ENCODE results near the gene AHSA1. TPM values are rescaled to one million over a fixed set of nuclear protein-coding genes. Genes with fewer than 3 reads are reported as not detected.

The AHSA1 gene
- polyA plus RNA-seq, 1 donor: 119 TPM

GRCh38 chr14:77436042-77436441, 21.9 kb upstream of the AHSA1 start:
- no peak overlapping the region for H3K4me3 ChIP-seq (ENCODE audit: low read length)
- H3K36me3 ChIP-seq (ENCODE audit: control insufficient read depth, insufficient read depth, low read length): peaks cover 50% of the 10 kb centered on the region
- no peak overlapping the region for H3K27ac ChIP-seq (ENCODE audit: low read length)
- no peaks in the 10 kb centered on the region for H3K4me1 ChIP-seq (ENCODE audit: control insufficient read depth, insufficient read depth, low read length)
- no peaks in the 10 kb centered on the region for H3K27me3 ChIP-seq (ENCODE audit: control insufficient read depth, insufficient read depth, low read length)
- no peak for DNase-seq
- H3K9me3 ChIP-seq (ENCODE audit: control insufficient read depth, low read depth, low read length): no peaks in the 10 kb centered on the region
- no CpG with 5 or more reads among the region's 3 CpGs for WGBS (ENCODE audit: insufficient coverage, low lambda C conversion rate)

- Histone ChIP-seq H3K27me3 (ENCODE audit: control insufficient read depth, insufficient read depth, low read length) (no peaks in the 10 kb centered on the region), H3K36me3 (ENCODE audit: control insufficient read depth, insufficient read depth, low read length) (peaks cover 66% of the 10 kb centered on the region), H3K4me1 (ENCODE audit: control insufficient read depth, insufficient read depth, low read length) (no peaks in the 10 kb centered on the region), H3K4me3 (ENCODE audit: low read length) (no peak overlapping the region), H3K9me3 (ENCODE audit: control insufficient read depth, low read depth, low read length) (no peaks in the 10 kb centered on the region), H3K27ac (ENCODE audit: low read length) (no peak overlapping the region)
- WGBS (ENCODE audit: insufficient coverage, low lambda C conversion rate): 100% methylated on average over 1 of the region's 1 CpG
- no peak for DNase-seq
These were observed 19.3 kb upstream of the AHSA1 start for GRCh38 chr14:77438596-77438995.

DNA sequence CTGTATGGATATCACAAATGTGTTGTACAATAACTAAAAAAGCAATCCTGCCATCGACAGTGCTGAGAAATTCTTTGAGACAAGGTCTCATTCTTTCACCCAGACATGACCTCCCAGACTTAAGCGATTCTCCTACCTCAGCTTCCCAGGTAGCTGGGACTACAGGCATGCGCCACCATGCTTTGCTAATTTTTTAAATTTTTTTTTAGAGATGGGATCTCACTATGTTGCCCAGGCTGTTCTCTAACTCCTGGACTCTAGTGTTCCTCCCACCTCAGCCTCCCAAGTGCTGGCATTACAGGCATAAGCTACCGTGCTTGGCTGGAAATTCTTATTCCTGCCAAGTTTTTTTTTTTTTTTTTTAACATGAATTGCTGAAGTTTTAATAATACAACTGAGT, 18.0 kb upstream of the AHSA1 start:
- H3K4me3 ChIP-seq (ENCODE audit: low read length): no peak overlapping the region
- no peaks in the 10 kb centered on the region for H3K27me3 ChIP-seq (ENCODE audit: control insufficient read depth, insufficient read depth, low read length)
- peaks cover 66% of the 10 kb centered on the region for H3K36me3 ChIP-seq (ENCODE audit: control insufficient read depth, insufficient read depth, low read length)
- H3K27ac ChIP-seq (ENCODE audit: low read length): no peak overlapping the region
- no peaks in the 10 kb centered on the region for H3K4me1 ChIP-seq (ENCODE audit: control insufficient read depth, insufficient read depth, low read length)
- WGBS (ENCODE audit: insufficient coverage, low lambda C conversion rate): no CpG with 5 or more reads among the region's 4 CpGs
- no peaks in the 10 kb centered on the region for H3K9me3 ChIP-seq (ENCODE audit: control insufficient read depth, low read depth, low read length)
- no peak for DNase-seq

DNA sequence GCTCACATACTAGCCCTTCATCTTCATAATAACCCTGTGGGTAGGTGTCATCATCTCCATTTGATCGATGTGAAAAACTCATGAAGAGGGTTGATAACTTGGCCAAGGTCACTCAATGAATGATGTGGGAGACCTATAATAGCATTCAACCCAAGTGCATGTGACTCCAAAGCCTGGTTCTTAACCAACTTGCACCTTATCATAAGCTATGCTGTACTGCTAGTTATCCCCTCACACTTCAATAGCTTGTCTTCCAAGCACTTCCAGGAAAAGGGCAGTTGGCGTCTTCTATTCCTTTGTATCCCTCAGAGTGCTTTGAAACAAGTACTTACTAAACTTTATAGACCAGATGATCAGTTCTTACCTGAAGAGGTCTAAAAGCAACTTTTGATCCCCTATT, 15.7 kb upstream of the AHSA1 start:
- Histone ChIP-seq H3K4me3 (ENCODE audit: low read length) (no peak overlapping the region), H3K9me3 (ENCODE audit: control insufficient read depth, low read depth, low read length) (no peaks in the 10 kb centered on the region), H3K27me3 (ENCODE audit: control insufficient read depth, insufficient read depth, low read length) (no peaks in the 10 kb centered on the region), H3K4me1 (ENCODE audit: control insufficient read depth, insufficient read depth, low read length) (no peaks in the 10 kb centered on the region), H3K36me3 (ENCODE audit: control insufficient read depth, insufficient read depth, low read length) (peaks cover 51% of the 10 kb centered on the region), H3K27ac (ENCODE audit: low read length) (no peak overlapping the region)
- no peak for DNase-seq
- WGBS (ENCODE audit: insufficient coverage, low lambda C conversion rate): no CpG with 5 or more reads among the region's 2 CpGs

DNA sequence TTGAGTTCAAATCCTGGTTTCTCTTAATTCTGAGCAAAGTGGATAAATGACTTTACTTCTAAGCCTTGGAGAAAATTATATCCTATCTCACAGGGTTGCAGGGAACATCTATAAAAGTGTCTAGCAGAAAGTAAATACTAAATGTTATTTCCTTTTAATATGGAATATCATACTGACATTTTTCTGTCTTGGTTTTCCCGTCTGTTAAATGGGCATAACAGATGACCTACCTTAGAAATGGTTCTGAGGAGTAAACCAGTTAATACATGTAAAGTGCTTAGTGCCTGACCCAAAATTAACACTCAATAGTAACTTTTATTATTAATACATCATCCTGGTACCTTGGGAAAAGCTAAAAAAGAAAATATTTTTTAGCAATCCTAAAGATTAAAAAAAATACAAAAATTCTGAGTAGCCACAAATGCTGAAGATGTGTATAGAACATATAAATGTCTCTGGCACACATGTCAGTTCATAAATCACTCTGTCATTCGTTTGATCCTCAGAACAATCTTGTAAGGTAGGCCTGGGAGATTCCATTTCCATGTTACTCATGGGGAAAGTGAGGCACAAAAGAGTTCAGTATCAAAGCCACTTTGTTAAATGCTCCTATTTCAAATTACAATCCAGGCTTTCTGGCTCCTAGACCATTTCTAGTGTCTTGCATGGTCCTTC, 1.8 kb upstream of the AHSA1 start:
- Histone ChIP-seq H3K4me1 (ENCODE audit: control insufficient read depth, insufficient read depth, low read length) (peaks cover 4% of the 10 kb centered on the region), H3K4me3 (ENCODE audit: low read length) (peak overlapping the region; percentile 91), H3K27me3 (ENCODE audit: control insufficient read depth, insufficient read depth, low read length) (no peaks in the 10 kb centered on the region), H3K27ac (ENCODE audit: low read length) (no peak overlapping the region), H3K9me3 (ENCODE audit: control insufficient read depth, low read depth, low read length) (no peaks in the 10 kb centered on the region), H3K36me3 (ENCODE audit: control insufficient read depth, insufficient read depth, low read length) (peaks cover 27% of the 10 kb centered on the region)
- WGBS (ENCODE audit: insufficient coverage, low lambda C conversion rate): 100% methylated on average over 1 of the region's 2 CpGs
- no peak for DNase-seq

DNA sequence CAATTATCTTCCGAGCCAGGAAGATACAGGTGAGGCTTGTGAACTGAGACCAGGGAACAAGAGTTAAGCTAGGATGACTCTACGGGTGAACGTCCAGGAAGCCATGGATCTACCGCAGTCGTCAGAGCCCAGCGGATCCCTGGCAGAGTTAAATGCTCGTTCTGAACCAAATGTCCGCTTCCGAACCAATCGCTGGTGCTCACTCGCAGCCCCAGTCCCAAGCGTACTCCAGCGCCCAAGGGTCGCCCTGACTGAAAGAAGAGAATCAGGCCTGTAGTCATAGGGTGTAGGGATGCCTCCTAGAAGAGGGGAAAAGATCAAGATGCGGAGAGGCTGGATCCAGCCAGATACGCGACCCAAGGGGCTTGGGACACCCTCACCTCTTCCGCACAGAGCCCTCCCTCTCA, 775 bp upstream of the AHSA1 start:
- no peak for DNase-seq
- Histone ChIP-seq H3K36me3 (ENCODE audit: control insufficient read depth, insufficient read depth, low read length) (peaks cover 32% of the 10 kb centered on the region), H3K9me3 (ENCODE audit: control insufficient read depth, low read depth, low read length) (no peaks in the 10 kb centered on the region), H3K27ac (ENCODE audit: low read length) (peak overlapping the region; percentile 87), H3K4me1 (ENCODE audit: control insufficient read depth, insufficient read depth, low read length) (peaks cover 4% of the 10 kb centered on the region), H3K27me3 (ENCODE audit: control insufficient read depth, insufficient read depth, low read length) (no peaks in the 10 kb centered on the region), H3K4me3 (ENCODE audit: low read length) (peak overlapping the region; percentile 91)
- WGBS (ENCODE audit: insufficient coverage, low lambda C conversion rate): no CpG with 5 or more reads among the region's 18 CpGs

DNA sequence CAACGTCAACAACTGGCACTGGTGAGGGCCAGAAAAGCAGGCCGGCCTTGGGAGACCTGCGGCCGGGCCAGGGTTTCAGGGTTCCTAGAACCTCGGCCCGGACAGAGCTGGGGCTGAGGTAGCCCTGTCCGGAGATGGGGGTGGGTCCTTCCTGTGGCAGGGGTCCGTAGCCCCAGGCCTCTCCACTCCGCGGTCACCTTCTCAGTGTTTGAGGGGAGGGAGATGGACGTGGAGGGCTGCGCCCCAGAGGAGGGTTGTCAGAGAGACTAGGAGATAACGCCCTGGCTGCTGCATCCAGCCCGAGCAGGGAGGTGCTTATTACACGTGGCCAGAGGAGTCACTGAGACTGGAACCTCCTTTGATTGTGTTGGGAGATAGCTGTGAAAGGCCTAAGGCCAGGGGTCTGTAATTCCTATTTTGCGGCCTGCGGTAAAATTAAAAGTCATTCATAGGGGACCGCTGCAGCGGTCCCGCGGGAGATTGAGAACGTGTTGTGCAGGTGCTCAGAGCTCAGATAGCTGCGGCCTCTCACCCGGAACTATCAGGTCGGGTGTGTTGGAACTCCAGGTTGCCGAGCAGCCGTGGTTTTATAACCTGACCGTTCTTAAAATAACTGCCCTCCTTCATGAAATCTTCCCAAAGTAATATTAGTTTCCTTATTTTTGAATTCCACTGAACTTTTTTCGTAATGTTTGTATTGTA, 507 bp downstream of the AHSA1 start:
- Histone ChIP-seq H3K4me1 (ENCODE audit: control insufficient read depth, insufficient read depth, low read length) (peaks cover 4% of the 10 kb centered on the region), H3K36me3 (ENCODE audit: control insufficient read depth, insufficient read depth, low read length) (peaks cover 38% of the 10 kb centered on the region), H3K4me3 (ENCODE audit: low read length) (peak overlapping the region; percentile 91), H3K9me3 (ENCODE audit: control insufficient read depth, low read depth, low read length) (no peaks in the 10 kb centered on the region), H3K27ac (ENCODE audit: low read length) (peak overlapping the region; percentile 88), H3K27me3 (ENCODE audit: control insufficient read depth, insufficient read depth, low read length) (no peaks in the 10 kb centered on the region)
- DNase-seq: peak; percentile 26 to 62
- 0% methylated on average over 4 of the region's 29 CpGs for WGBS (ENCODE audit: insufficient coverage, low lambda C conversion rate)

DNA sequence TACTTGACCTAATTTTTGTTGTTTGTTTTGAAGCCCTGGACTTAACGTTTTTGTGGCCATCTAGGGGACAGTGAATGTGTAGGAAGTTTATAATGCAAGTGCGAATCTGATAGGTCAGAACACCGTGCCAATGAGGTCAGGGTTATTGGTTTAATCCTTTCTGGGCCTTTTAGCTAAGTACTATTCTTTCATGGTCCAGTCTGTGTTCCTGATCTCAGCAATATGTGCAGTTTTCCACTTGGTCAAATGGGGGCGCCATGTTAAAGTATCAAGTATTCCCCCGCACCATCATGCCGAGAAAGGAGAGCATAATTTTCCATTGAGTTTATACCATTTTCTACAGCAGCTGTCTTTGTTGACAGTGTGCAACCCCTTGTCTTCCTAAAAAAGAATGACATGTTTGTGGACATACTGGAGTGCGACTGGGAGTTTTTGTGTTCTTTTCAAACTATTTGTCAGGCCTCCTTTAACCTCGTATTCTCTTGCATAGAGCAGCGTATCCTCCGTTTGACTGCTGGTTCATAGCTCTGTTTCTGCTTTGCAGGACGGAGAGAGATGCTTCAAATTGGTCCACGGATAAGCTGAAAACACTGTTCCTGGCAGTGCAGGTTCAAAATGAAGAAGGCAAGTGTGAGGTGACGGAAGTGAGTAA, 1.3 kb downstream of the AHSA1 start:
- Histone ChIP-seq H3K4me1 (ENCODE audit: control insufficient read depth, insufficient read depth, low read length) (peaks cover 4% of the 10 kb centered on the region), H3K27me3 (ENCODE audit: control insufficient read depth, insufficient read depth, low read length) (no peaks in the 10 kb centered on the region), H3K36me3 (ENCODE audit: control insufficient read depth, insufficient read depth, low read length) (peaks cover 45% of the 10 kb centered on the region), H3K9me3 (ENCODE audit: control insufficient read depth, low read depth, low read length) (no peaks in the 10 kb centered on the region), H3K27ac (ENCODE audit: low read length) (no peak overlapping the region), H3K4me3 (ENCODE audit: low read length) (peak overlapping the region; percentile 91)
- DNase-seq: peak; percentile 49 to 52
- 55% methylated on average over 3 of the region's 13 CpGs for WGBS (ENCODE audit: insufficient coverage, low lambda C conversion rate)

GRCh38 chr14:77467801-77468200, 9.9 kb downstream of the AHSA1 start:
- no CpG with 5 or more reads among the region's 5 CpGs for WGBS (ENCODE audit: insufficient coverage, low lambda C conversion rate)
- Histone ChIP-seq H3K4me3 (ENCODE audit: low read length) (no peak overlapping the region), H3K27ac (ENCODE audit: low read length) (no peak overlapping the region), H3K9me3 (ENCODE audit: control insufficient read depth, low read depth, low read length) (no peaks in the 10 kb centered on the region), H3K27me3 (ENCODE audit: control insufficient read depth, insufficient read depth, low read length) (no peaks in the 10 kb centered on the region), H3K36me3 (ENCODE audit: control insufficient read depth, insufficient read depth, low read length) (peaks cover 61% of the 10 kb centered on the region), H3K4me1 (ENCODE audit: control insufficient read depth, insufficient read depth, low read length) (peaks cover 3% of the 10 kb centered on the region)
- DNase-seq: no peak

DNA sequence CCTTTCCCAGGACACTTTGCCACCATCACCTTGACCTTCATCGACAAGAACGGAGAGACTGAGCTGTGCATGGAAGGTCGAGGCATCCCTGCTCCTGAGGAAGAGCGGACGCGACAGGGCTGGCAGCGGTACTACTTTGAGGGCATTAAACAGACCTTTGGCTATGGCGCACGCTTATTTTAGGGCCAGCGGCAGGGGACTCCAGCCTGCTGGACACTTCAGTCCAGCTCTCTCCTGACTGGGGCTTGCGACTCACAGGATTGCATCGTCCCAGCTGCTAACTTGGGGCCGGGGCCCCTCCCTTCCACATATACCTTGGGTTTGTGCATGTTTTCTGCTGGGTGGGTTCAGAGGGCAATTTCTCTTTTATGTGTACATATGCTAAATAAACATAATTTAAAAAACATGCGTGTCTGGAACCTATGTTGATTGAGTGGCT, 11.2 kb downstream of the AHSA1 start:
- WGBS (ENCODE audit: insufficient coverage, low lambda C conversion rate): 100% methylated on average over 1 of the region's 14 CpGs
- Histone ChIP-seq H3K27ac (ENCODE audit: low read length) (no peak overlapping the region), H3K9me3 (ENCODE audit: control insufficient read depth, low read depth, low read length) (no peaks in the 10 kb centered on the region), H3K27me3 (ENCODE audit: control insufficient read depth, insufficient read depth, low read length) (no peaks in the 10 kb centered on the region), H3K36me3 (ENCODE audit: control insufficient read depth, insufficient read depth, low read length) (peaks cover 49% of the 10 kb centered on the region), H3K4me3 (ENCODE audit: low read length) (no peak overlapping the region), H3K4me1 (ENCODE audit: control insufficient read depth, insufficient read depth, low read length) (peaks cover 3% of the 10 kb centered on the region)
- no peak for DNase-seq
